Stimulated activated CD4-positive, alpha-beta T cell treated with anti-CD3 and anti-CD28 coated beads, Interleukin-15, amount 100 ng/mL, for 1 hour (primary cell): ENCODE data around the gene ACTR1A.

ENCODE experiments used
- DNase-seq, 2 donors: peaks; one replicate each; pipeline ENCODE4 v3.0.0-alpha.2; 2020; ENCODE audit warnings: low read depth in 1 of 2, low spot score in 1 of 2

The ACTR1A gene

DNA sequence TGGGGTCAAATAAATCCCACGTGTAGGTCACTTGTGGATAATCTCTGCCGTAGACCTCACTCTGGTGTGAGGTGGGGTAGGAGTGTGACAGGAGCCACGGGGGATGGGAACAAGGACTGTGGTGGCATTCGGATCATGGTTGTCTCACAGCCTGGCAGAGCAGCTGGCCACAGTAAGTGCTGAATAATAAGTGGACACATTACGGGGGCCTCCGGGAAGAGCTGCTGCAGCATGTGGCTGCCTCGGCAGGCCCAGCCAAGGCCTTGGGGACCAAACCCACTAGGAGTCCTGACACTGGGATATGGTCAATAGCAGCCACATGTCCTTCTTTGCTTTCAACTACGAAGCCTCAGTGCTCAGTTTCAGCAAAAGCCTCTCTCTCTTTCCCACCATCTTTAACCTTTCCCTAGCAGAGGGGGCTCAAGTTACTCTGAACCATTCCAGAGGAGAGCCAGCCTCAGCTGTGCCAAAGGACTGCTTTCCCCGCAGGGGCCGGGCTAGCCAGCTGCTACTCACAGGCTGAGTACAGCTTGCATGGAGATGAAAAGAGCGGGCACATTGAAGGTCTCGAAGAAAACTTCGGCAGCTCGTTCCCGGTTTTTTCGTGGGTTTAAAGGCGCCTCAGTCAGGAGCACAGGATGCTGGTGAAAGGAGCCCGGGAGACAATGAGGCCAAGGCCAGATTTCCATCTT, 17.3 kb downstream of the ACTR1A start:
- no peak for DNase-seq

DNA sequence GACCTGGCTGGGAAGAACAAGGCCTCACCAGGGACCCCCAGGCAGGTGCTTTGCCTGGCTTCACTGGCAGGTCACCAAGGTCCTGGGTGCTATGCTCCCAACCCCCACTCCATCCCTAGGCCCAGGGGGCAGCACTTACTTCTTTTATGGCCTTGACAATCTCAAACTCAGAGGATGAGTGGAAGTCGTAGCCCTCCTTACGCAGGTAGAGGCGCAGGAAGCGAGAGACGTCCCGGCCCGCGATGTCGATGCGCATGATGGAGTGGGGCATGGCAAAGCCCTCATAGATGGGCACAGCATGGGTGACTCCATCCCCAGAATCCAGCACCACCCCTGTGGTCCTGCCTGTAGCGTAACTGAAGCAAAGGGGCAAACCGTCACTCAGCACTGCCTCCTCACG, 18.5 kb downstream of the ACTR1A start:
- no peak for DNase-seq

DNA sequence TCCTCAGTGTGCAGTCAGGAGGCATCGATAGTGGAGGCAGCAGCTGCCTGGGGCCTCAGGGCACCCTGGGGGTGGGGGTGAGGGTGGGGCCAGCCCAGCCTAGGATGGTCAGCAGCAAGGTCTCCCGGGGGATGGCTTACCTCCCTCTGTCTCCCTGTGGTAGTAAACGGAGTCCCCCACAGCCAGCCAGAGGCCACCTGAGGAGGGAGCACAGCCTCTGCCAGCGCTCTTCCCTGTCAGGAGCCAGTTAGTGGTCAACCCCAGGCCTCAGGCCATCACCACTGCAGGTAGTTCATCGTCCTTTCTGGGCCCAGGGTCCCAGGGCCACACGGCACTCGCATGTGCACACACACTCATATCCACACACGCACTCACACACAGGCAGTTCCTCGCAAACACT, 22.1 kb downstream of the ACTR1A start:
- DNase-seq: no peak

- DNase-seq: no peak
Measured at GRCh38 chr10:102479651-102480050, 22.9 kb downstream of the ACTR1A start.

- no peak for DNase-seq
Measured at GRCh38 chr10:102476466-102477141, 25.9 kb downstream of the ACTR1A start.

- DNase-seq: no peak
Measured at GRCh38 chr10:102475451-102476040, 27.0 kb downstream of the ACTR1A start.

DNA sequence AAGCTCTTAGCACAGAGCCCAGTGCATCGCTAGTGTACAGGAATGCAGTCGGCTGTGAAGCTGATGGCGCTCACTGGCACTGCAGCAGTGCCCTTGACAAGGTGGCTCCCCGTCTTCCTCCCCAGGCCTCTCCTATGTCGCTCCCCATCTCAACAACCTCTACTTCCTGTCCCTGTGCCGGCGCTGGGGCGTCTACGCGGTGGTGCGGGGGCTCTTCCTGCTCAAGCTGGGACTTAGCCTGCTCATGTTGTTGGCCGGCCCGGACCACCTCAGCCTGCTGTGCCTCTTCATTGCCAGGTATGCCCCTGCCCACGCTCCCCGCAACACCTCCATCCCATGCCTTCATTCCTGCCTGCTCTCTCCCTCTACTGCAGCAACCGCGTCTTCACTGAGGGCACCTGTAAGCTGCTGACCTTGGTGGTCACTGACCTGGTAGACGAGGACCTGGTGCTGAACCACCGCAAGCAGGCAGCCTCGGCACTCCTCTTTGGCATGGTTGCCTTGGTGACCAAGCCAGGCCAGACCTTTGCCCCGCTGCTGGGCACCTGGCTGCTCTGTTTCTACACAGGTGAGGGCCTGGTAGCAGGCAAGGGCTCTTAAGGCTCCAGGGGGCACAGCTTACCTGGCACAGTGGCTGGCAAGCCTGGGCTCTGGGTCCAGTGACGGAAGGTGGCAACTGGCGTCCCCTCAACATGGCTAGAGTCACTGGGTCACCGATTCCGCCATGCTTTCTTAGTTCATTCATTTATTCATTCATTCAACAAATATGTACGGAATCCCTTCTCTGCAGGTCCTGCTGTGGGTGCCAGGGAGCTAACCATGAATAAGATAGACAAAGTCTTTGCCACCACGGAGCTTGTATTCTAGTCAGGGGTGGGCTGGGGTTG, 28.8 kb downstream of the ACTR1A start:
- DNase-seq: no peak

GRCh38 chr10:102470579-102471546, 31.6 kb downstream of the ACTR1A start:
- DNase-seq: no peak

GRCh38 chr10:102468683-102469082, 33.8 kb downstream of the ACTR1A start:
- DNase-seq: no peak

DNA sequence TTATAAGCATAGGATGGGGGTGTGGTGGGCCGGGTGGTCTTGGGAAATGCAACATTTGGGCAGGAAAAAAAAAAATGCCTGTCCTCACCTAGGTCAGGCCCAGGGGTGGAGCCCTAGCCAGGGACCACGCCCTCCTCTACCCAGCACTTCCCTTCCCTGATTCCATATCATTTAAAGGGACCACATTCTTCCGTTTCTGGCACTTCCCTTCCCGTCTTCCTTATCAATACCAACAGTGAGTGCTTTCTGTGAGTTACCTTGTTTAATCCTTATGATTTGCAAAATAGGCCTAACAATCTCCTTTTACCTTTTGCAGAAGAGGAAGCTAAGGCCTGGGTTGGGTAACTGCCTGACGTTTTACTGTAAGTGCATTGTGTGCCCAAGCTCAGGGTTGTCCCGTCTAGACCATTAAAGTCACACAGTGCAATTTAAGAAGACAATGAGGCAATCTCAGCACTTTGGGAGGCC, 34.5 kb downstream of the ACTR1A start:
- DNase-seq: no peak

- DNase-seq: no peak
Measured at GRCh38 chr10:102467318-102467717, 35.2 kb downstream of the ACTR1A start.

DNA sequence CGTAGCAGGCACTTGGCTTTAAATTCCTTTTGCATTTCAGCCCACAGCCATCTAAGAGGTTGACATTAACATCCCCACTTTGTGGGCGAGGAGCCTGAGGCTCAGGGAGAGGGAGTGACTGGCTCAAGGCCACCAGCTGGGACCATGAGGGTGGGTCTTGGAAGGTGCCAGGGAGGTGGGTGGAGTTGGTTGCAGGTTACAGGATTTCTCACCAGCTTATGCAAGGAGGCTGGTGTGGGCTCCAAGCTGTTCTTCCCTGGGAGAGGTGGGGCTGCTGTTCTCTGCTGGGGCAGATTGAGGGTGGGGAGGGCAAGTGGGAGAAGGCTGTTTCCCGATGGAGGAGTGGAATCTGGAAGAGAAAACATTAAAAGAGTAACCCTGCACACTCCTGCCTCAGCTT, 37.0 kb downstream of the ACTR1A start:
- DNase-seq: no peak

DNA sequence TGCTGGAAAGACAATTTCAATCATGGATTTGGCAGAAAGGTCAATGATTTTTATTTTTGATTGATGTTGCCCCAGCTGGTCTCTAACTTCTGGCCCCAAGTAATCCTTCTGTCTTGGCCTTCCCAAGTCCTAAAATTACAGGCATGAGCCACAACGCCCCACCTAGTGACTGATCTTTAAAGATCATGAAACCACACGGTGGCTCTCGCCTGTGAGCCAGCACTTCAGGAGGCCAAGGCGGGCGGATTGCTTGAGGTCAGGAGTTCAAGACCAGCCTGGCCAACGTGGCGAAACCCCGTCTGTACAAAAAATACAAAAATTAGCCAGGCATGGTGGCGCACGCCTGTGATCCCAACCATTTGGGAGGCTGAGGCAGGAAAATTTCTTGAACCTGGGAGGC, 38.5 kb downstream of the ACTR1A start:
- DNase-seq: no peak

DNA sequence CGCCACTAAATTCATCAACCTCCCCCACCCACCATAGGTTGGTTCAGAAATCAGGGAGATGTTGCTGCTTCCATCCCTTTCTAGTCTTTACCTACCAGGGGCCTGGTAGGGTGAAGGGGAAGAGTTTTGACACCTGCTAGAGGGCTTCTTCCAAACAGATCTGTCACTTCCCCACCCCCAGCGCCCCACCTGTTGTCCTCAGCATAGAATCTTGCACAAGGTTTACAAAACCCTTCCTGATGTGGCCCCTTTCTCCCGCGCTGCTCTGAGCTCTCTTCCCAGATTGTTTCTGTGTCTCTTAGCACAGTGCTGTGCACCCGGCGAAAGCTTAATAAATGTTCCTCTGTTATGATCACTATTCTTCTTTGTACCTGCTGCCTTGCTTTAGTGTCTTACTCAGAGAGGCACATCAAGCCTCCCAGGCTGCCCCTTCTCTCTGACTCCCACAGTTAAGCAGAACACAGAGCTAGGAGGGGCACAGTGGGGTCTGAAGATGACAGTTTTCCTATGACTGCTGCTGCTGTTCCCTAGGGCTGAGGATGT, 39.9 kb downstream of the ACTR1A start:
- DNase-seq: no peak

DNA sequence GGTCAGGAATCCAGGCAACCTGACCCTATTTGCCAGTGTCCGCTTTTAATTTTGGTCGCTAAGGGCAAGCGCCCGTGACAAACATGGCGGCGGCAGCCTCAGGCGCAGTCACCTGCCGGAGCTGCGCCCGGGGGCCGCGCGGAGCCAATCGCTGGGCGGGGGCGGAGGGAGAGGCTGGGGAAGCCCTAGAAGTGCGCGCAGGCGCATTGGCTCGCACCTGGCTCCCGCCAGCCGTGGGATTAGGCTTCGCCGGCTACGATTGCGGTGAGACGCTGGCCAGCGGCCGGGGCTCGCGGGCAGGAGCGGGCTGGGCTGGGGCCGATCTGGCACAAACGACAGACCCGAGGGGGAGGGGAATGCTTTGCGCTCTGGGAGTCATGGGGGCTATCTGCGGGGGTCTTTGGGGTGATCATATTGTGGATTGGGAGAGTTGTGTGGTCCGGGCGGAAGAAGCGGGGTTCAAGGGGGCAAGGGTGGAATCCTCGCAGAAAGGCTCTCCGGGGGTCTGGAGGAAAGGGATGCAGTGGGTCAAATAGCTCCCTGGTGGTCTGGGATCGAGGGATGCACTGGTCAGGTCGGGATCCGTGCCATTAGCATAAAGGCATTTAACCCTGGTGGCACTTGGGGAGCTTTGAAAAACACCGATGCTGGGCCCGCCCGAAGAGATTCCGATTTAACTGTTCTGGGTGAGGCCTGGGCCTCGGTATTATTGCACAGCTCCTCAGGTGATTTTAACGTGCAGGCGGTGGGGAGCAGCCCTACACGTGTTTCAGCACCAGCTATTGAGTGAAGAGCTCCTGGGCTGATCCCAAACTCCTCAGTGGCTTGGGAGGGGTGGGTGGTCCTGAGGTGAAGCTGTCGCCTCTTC, 41.1 kb downstream of the ACTR1A start:
- DNase-seq: peak; percentile 87 to 91

GRCh38 chr10:102460836-102461186, 41.7 kb downstream of the ACTR1A start:
- no peak for DNase-seq

GRCh38 chr10:102458656-102459055, 43.9 kb downstream of the ACTR1A start:
- no peak for DNase-seq

GRCh38 chr10:102457591-102458150, 44.8 kb downstream of the ACTR1A start:
- DNase-seq: no peak
